ENCODE results near the gene HSBP1L1.

GRCh38 chr18:79965119-79965902 lies 868 bp downstream of the HSBP1L1 start:
- TF ChIP-seq, protein P1, sequence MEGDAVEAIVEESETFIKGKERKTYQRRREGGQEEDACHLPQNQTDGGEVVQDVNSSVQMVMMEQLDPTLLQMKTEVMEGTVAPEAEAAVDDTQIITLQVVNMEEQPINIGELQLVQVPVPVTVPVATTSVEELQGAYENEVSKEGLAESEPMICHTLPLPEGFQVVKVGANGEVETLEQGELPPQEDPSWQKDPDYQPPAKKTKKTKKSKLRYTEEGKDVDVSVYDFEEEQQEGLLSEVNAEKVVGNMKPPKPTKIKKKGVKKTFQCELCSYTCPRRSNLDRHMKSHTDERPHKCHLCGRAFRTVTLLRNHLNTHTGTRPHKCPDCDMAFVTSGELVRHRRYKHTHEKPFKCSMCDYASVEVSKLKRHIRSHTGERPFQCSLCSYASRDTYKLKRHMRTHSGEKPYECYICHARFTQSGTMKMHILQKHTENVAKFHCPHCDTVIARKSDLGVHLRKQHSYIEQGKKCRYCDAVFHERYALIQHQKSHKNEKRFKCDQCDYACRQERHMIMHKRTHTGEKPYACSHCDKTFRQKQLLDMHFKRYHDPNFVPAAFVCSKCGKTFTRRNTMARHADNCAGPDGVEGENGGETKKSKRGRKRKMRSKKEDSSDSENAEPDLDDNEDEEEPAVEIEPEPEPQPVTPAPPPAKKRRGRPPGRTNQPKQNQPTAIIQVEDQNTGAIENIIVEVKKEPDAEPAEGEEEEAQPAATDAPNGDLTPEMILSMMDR (IDR thresholded peaks at IDR 0.05; ENCODE audit: low read depth, low read length, missing input control): no peak
- TF ChIP-seq YY1 (IDR thresholded peaks at IDR 0.05) (peak; percentile 31), RAD21 (IDR thresholded peaks at IDR 0.05) (peak in 1 of 2 donors; percentile 15), TAF1 (conservative IDR thresholded peaks at IDR 0.05) (no peak), ZBTB33 (IDR thresholded peaks at IDR 0.05) (no peak), RXRA (IDR thresholded peaks at IDR 0.05) (peak; percentile 12 to 45), EGR1 (IDR thresholded peaks at IDR 0.05; ENCODE audit: low read depth in 2 of 2) (no peak), FOXA1 (IDR thresholded peaks at IDR 0.05) (no peak)
- TF ChIP-seq, protein P2, sequence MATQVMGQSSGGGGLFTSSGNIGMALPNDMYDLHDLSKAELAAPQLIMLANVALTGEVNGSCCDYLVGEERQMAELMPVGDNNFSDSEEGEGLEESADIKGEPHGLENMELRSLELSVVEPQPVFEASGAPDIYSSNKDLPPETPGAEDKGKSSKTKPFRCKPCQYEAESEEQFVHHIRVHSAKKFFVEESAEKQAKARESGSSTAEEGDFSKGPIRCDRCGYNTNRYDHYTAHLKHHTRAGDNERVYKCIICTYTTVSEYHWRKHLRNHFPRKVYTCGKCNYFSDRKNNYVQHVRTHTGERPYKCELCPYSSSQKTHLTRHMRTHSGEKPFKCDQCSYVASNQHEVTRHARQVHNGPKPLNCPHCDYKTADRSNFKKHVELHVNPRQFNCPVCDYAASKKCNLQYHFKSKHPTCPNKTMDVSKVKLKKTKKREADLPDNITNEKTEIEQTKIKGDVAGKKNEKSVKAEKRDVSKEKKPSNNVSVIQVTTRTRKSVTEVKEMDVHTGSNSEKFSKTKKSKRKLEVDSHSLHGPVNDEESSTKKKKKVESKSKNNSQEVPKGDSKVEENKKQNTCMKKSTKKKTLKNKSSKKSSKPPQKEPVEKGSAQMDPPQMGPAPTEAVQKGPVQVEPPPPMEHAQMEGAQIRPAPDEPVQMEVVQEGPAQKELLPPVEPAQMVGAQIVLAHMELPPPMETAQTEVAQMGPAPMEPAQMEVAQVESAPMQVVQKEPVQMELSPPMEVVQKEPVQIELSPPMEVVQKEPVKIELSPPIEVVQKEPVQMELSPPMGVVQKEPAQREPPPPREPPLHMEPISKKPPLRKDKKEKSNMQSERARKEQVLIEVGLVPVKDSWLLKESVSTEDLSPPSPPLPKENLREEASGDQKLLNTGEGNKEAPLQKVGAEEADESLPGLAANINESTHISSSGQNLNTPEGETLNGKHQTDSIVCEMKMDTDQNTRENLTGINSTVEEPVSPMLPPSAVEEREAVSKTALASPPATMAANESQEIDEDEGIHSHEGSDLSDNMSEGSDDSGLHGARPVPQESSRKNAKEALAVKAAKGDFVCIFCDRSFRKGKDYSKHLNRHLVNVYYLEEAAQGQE (IDR thresholded peaks at IDR 0.05): no peak
- TF ChIP-seq, protein P3, sequence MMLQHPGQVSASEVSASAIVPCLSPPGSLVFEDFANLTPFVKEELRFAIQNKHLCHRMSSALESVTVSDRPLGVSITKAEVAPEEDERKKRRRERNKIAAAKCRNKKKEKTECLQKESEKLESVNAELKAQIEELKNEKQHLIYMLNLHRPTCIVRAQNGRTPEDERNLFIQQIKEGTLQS (IDR thresholded peaks at IDR 0.05): no peak
- TF ChIP-seq, protein P4, sequence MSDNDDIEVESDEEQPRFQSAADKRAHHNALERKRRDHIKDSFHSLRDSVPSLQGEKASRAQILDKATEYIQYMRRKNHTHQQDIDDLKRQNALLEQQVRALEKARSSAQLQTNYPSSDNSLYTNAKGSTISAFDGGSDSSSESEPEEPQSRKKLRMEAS (IDR thresholded peaks at IDR 0.05): peak; percentile 15
